Keratinocyte (primary cell): ENCODE results near the gene TSPAN10. TPM values are rescaled to one million over a fixed set of nuclear protein-coding genes. Genes with fewer than 3 reads are reported as not detected.

Experiments used
- DNase-seq: peaks from one replicate; pipeline ENCODE4 v3.0.0-alpha.2; 2011; ENCODE audit warnings: low read depth, missing footprints, low spot score
- FAIRE-seq: peaks from 2 replicates; lab custom pipeline; 2011; peaks lifted over from hg19 to GRCh38; lab: Jason Lieb, UNC
- H2AFZ ChIP-seq: 2 replicates; pipeline ENCODE4 v1.6.0; 2012; ENCODE audit warnings: low read length, control low read depth, inconsistent platforms; ENCODE audit not compliant: control insufficient read depth
- H3K27ac ChIP-seq: 2 replicates; pipeline ENCODE4 v1.5.1; 2011; ENCODE audit warnings: low read length; ENCODE audit not compliant: control insufficient read depth, insufficient read depth
- H3K27me3 ChIP-seq: 3 replicates; pipeline ENCODE4 v1.6.0; 2011; ENCODE audit warnings: low read length; ENCODE audit not compliant: control insufficient read depth, insufficient read depth; ENCODE audit errors: extremely low read depth
- H3K36me3 ChIP-seq, 2 experiments: 2 replicates in 1 of 2; 3 replicates in 1 of 2; pipeline ENCODE4 v1.5.1; 2011; ENCODE audit warnings: low read length in 2 of 2, mild to moderate bottlenecking in 1 of 2; ENCODE audit not compliant: control insufficient read depth in 2 of 2, insufficient read depth in 2 of 2; ENCODE audit errors: extremely low read depth in 1 of 2
- H3K4me1 ChIP-seq: 3 replicates; pipeline ENCODE4 v1.5.1; 2011; ENCODE audit warnings: low read length; ENCODE audit not compliant: control insufficient read depth, insufficient read depth; ENCODE audit errors: extremely low read depth
- H3K4me2 ChIP-seq: 3 replicates; pipeline ENCODE4 v1.6.0; 2011; ENCODE audit warnings: low read depth, low read length; ENCODE audit not compliant: control insufficient read depth, insufficient read depth; ENCODE audit errors: extremely low read depth
- H3K4me3 ChIP-seq, 3 experiments: fragments of 200-600 bp in 1 of 3; sonication (generic) in 1 of 3; 2 replicates in 2 of 3; 3 replicates in 1 of 3; pipeline ENCODE4 v1.5.1; 2011 to 2016; ENCODE audit warnings: low read length in 3 of 3, mild to moderate bottlenecking in 3 of 3, control low read depth in 2 of 3, inconsistent platforms in 1 of 3, low read depth in 1 of 3, mixed read lengths in 1 of 3, mixed run types in 1 of 3, moderate library complexity in 1 of 3; ENCODE audit not compliant: control insufficient read depth in 2 of 3, insufficient read depth in 2 of 3; ENCODE audit errors: extremely low read depth in 1 of 3
- H3K79me2 ChIP-seq: 2 replicates; pipeline ENCODE4 v1.6.0; 2012; ENCODE audit warnings: low read length; ENCODE audit not compliant: control insufficient read depth, insufficient read depth
- H3K9ac ChIP-seq: 3 replicates; pipeline ENCODE4 v1.6.0; 2011; ENCODE audit warnings: low read length; ENCODE audit not compliant: control insufficient read depth, insufficient read depth; ENCODE audit errors: extremely low read depth
- H3K9me1 ChIP-seq: 3 replicates; pipeline ENCODE4 v1.6.0; 2011; ENCODE audit warnings: low read length; ENCODE audit not compliant: control insufficient read depth, insufficient read depth; ENCODE audit errors: extremely low read depth
- H3K9me3 ChIP-seq: 2 replicates; pipeline ENCODE4 v1.5.1; 2012; ENCODE audit warnings: low read depth, low read length; ENCODE audit not compliant: control insufficient read depth
- H4K20me1 ChIP-seq: 3 replicates; pipeline ENCODE4 v1.6.0; 2011; ENCODE audit warnings: low read length; ENCODE audit not compliant: control insufficient read depth, insufficient read depth; ENCODE audit errors: extremely low read depth
- CTCF ChIP-seq, 3 experiments: IDR thresholded peaks in 1 of 3; conservative IDR thresholded peaks in 1 of 3; optimal IDR thresholded peaks in 1 of 3; 2 replicates in 2 of 3; 3 replicates in 1 of 3; pipeline versions ENCODE3 to v1.5.1; 2011; ENCODE audit warnings: low read length in 3 of 3, mild to moderate bottlenecking in 3 of 3, moderate library complexity in 2 of 3, control low read depth in 1 of 3, inconsistent platforms in 1 of 3; ENCODE audit not compliant: insufficient read depth in 2 of 3; ENCODE audit errors: extremely low read depth in 1 of 3
- EZH2 ChIP-seq: IDR thresholded peaks from one replicate; pipeline ENCODE4 v1.6.1; 2012; ENCODE audit warnings: inconsistent platforms, mild to moderate bottlenecking, low read length, moderate library complexity
- dilution Hi-C: fragments of 300-500 bp; cut with MboI; formaldehyde crosslinking; loops from one replicate; pipeline ENCODE4 v1.7.0; 2020; ENCODE audit warnings: low sequenced_read_pairs; ENCODE audit not compliant: extremely low pct_ligation_motif_present
- polyA plus RNA-seq, 5 experiments: library from polyadenylated mRNA; depleted of rRNA in 3 of 5; stranded (reverse) in 3 of 5; stranded (forward) in 1 of 5; unstranded in 1 of 5; fragments of >200 nt; gene quantifications; 1 replicate in 1 of 5; 2 replicates in 3 of 5; 3 replicates in 1 of 5; pipeline versions ENCODE4 v1.2.1 to v1.2.3, GENCODE V29; 2011 to 2012; ENCODE audit warnings: missing spikeins in 2 of 5, low read depth in 1 of 5, low replicate concordance in 1 of 5

TSPAN10 gene
- polyA plus RNA-seq, 1 donor (not counting 4 experiments of a cell fraction or from before 2014, with no cell fraction given) = 0.89 TPM

GRCh38 chr17:81660441-81660840, 23.4 kb downstream of the TSPAN10 start:
- H3K27ac ChIP-seq = no peak overlapping the region
- no peak overlapping the region for H2AFZ ChIP-seq
- H3K9me3 ChIP-seq = no peaks in the 10 kb centered on the region
- dilution Hi-C loops = no loop called here
- no peak for DNase-seq
- no peaks in the 10 kb centered on the region for H3K9me1 ChIP-seq
- H4K20me1 ChIP-seq = no peaks in the 10 kb centered on the region
- TF ChIP-seq CTCF (optimal IDR thresholded peaks at IDR 0.05 in 1 of 3, IDR thresholded peaks at IDR 0.05 in 1 of 3, conservative IDR thresholded peaks at IDR 0.05 in 1 of 3; ENCODE audit: extremely low read depth in 1 of 3, insufficient read depth in 2 of 3, low read length in 3 of 3) = no peak
- TF ChIP-seq EZH2 = no peak
- no peak for FAIRE-seq
- no peak overlapping the region for H3K4me2 ChIP-seq
- peaks cover 13% of the 10 kb centered on the region for H3K4me1 ChIP-seq
- H3K79me2 ChIP-seq = peaks cover 8% of the 10 kb centered on the region
- H3K4me3 ChIP-seq = no peak overlapping the region
- H3K27me3 ChIP-seq = no peaks in the 10 kb centered on the region
- H3K9ac ChIP-seq = no peak overlapping the region
- peaks cover 8 to 12% of the 10 kb centered on the region in 2 experiments for H3K36me3 ChIP-seq

GRCh38 chr17:81662002-81662401, 25.0 kb downstream of the TSPAN10 start:
- FAIRE-seq (no peak), DNase-seq (no peak)
- Histone ChIP-seq H3K9me3 (no peaks in the 10 kb centered on the region), H3K27ac (no peak overlapping the region), H2AFZ (no peak overlapping the region), H3K27me3 (no peaks in the 10 kb centered on the region), H3K9me1 (no peaks in the 10 kb centered on the region), H4K20me1 (no peaks in the 10 kb centered on the region), H3K9ac (no peak overlapping the region), H3K79me2 (peaks cover 21% of the 10 kb centered on the region), H3K36me3 (peaks cover 8 to 12% of the 10 kb centered on the region in 2 experiments), H3K4me3 (no peak overlapping the region), H3K4me2 (no peak overlapping the region), H3K4me1 (peaks cover 18% of the 10 kb centered on the region)
- dilution Hi-C loops = no loop called here
- no peak for TF ChIP-seq CTCF (optimal IDR thresholded peaks at IDR 0.05 in 1 of 3, IDR thresholded peaks at IDR 0.05 in 1 of 3, conservative IDR thresholded peaks at IDR 0.05 in 1 of 3; ENCODE audit: extremely low read depth in 1 of 3, insufficient read depth in 2 of 3, low read length in 3 of 3)
